ENCODE data around the gene SPATS2.

DNA sequence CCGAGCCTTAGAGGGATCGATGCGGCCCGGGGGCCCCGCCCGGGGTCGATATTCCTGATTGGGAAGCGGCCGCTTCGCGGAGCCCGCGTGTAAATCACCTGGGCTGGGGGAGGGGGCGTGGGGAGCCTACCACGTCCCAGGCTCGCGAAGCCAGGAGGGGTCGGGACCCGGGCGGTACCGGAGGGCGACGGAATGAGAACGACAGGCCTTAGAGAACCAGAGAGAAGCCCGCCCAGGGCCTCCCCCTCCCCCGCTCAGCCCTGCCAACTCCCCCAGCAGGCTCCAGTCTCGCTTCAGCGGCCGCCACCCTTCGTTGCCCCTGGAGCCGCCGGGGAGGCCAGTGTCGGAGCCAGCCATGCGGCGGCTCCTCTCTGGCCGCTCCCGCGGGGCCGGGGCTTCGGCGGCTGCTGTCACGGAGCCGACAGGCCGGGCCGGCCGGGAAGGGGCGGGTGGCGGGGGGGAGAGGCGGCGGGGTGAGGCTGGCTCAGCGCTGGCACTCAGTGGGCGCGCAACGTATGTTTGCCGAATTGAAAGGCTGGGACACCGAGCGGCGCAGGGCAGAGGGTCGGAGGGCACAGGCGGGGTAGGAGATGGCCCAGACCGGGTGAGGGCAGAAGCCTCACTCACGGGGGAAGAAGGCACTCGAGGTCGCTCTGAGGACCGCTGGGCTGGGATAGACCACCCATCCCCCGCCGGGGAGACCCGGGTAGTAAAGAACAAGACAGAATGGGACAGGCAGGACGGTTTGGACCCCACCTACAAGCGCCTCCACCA is 22.0 kb upstream of the SPATS2 start:
- TF ChIP-seq, protein P1, sequence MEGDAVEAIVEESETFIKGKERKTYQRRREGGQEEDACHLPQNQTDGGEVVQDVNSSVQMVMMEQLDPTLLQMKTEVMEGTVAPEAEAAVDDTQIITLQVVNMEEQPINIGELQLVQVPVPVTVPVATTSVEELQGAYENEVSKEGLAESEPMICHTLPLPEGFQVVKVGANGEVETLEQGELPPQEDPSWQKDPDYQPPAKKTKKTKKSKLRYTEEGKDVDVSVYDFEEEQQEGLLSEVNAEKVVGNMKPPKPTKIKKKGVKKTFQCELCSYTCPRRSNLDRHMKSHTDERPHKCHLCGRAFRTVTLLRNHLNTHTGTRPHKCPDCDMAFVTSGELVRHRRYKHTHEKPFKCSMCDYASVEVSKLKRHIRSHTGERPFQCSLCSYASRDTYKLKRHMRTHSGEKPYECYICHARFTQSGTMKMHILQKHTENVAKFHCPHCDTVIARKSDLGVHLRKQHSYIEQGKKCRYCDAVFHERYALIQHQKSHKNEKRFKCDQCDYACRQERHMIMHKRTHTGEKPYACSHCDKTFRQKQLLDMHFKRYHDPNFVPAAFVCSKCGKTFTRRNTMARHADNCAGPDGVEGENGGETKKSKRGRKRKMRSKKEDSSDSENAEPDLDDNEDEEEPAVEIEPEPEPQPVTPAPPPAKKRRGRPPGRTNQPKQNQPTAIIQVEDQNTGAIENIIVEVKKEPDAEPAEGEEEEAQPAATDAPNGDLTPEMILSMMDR (IDR thresholded peaks at IDR 0.05): no peak
- TF ChIP-seq POLR2A (IDR thresholded peaks at IDR 0.05): no peak
- TF ChIP-seq POLR2AphosphoS5 (IDR thresholded peaks at IDR 0.05): no peak
- TF ChIP-seq EP300 (IDR thresholded peaks at IDR 0.05): no peak

Data from sigmoid colon (tissue), 4 donors.